ENCODE measurements around the gene ZC3H12A.
"Not testable (repeated sequence)": the region's sequence is repeated elsewhere in the genome, so short reads cannot be mapped to it uniquely, and the experiment has no call there.

ZC3H12A gene

DNA sequence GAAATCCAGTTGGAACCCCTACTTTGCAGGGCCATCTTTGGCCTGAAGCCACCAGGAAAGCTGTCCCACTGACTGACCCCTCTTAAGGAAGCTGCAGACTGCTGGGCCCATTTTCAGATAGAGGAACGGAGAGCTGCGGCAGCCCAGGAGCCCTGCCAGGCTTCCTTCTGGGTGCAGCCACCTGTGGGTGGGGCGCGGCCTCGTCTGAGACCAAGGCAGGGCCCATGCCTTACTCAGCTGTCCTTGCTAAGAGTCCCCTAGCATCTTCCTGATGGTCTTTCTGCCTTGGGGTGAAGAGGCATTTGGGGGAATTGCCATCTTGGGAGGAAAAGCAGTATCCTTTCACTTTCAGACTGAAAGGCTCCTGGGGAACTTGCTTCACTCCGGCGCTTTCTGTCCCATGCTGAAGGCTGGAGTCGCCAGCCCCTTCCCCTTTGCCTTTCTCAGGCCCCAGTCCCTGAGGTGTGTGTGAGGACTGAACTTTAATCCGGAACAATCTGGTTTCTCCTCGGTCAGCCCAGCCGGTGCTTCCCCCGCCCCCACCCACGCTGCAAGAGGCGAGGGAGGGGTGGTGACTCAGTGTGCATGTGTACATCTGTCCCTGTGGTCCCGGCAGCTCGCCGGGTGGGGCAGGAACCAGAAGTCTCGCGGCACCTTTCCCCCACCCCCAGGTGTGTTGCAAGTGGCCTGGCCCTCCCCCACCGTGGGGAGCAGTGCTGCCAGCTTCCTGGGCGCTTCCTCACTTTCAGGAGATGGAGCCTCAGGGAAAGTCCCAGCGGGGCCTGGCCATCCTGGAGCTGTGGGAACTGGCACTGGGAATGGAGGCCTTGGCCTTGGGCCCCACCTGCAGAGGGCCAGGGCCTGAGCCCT, 5.1 kb downstream of the ZC3H12A start:
- peak; percentile 94 for DNase-seq

DNA sequence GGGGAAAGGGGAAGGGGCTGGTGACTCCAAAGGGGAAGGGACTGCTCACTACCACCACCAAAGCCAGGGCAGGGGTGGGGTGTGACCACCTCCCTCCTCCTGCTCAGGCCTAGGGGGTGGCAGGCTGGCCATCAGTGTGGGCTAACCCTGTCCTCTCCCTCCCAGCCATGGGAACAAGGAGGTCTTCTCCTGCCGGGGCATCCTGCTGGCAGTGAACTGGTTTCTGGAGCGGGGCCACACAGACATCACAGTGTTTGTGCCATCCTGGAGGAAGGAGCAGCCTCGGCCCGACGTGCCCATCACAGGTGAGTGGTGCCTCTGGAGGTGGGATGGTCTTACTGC, 5.7 kb downstream of the ZC3H12A start:
- no peak for DNase-seq

DNA sequence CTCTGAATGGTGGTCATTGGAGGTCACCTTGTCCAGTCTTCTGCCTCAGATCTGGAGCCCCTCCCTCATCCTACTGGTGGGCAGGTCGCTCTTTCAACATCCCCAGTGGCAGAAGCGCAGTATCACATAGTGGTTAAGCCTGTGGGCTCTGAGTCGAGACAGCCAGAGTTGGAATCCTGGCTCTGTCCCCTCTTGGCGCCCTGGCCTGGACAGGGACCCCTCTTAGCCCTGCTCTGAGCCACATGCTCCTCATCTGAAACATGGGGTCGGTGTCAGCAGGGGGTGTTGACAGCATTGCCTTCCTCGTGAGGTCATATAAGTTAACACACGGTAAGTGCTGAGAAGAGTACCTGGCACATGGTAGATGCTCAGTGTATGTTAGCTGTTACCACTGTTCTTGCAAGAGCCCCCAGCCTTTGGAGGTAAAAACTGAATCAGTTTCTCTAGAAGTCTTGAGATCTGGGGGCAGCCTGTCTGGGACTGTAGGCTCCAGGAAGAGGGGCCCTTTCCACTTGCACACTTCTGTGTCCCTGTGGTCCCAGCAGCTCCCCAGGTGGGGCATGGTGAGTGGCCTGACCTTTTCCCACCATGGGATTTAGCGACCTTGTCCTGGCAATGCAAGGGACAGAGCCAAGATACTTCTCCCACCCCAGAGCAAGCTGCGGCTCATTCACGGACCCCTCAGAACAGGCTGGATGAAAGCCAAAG, 6.4 kb downstream of the ZC3H12A start:
- DNase-seq: no peak

DNA sequence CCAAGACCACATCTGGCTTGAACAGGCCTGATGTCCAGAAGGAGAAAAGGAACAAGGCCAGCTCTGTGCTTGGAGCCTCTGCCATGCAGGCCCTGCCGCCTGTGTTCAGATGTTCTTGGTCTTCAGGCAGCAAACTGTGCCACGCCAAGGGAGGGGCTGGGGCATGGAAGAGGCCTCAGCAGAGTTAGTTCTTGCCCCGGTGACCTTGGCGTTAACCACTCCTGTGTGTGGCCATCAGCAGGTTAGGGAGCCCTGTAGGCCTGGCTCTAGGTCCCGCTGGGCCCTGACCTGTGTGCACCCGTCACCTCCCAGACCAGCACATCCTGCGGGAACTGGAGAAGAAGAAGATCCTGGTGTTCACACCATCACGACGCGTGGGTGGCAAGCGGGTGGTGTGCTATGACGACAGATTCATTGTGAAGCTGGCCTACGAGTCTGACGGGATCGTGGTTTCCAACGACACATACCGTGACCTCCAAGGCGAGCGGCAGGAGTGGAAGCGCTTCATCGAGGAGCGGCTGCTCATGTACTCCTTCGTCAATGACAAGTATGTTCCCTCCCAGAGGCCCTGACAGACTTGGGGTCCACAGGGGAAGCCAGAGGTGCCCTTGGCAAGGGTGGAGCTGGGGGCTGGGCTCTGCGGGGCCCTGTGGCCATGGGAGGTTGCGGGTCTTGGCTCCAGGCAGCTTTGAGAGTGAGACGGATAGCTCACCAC, 7.1 kb downstream of the ZC3H12A start:
- DNase-seq: peak; percentile 66

DNA sequence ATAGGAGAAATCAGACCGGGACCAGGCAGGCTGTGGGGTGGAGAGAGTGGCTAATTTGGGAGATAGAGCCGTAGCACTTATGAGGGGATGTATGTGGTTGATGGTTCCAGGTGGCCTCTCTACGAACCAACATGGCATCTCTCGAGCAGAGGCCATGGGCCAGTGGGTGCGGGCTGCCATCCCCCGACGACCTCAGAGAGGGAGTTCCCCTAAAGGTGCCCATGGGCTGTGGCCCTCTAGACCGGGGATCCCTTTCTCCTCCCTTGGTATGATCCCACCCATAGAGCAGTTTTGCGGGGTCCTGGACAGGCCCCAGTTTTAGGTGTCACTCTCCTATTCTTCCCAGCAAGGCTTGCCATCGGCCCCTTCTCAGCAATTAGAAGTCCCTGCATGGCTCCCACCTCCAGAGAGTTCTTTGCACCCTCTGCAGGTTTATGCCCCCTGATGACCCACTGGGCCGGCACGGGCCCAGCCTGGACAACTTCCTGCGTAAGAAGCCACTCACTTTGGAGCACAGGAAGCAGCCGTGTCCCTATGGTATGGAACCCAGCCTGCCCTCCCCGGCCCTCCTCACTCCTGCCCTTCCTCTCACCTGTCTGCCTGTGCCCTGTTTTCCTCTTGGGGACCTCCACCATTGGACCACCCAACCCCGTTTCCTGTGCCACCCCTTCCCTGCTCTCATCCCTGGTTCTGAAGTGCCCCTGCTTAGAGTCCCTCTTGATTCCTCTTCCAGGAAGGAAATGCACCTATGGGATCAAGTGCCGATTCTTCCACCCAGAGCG, 7.8 kb downstream of the ZC3H12A start:
- no peak for DNase-seq

DNA sequence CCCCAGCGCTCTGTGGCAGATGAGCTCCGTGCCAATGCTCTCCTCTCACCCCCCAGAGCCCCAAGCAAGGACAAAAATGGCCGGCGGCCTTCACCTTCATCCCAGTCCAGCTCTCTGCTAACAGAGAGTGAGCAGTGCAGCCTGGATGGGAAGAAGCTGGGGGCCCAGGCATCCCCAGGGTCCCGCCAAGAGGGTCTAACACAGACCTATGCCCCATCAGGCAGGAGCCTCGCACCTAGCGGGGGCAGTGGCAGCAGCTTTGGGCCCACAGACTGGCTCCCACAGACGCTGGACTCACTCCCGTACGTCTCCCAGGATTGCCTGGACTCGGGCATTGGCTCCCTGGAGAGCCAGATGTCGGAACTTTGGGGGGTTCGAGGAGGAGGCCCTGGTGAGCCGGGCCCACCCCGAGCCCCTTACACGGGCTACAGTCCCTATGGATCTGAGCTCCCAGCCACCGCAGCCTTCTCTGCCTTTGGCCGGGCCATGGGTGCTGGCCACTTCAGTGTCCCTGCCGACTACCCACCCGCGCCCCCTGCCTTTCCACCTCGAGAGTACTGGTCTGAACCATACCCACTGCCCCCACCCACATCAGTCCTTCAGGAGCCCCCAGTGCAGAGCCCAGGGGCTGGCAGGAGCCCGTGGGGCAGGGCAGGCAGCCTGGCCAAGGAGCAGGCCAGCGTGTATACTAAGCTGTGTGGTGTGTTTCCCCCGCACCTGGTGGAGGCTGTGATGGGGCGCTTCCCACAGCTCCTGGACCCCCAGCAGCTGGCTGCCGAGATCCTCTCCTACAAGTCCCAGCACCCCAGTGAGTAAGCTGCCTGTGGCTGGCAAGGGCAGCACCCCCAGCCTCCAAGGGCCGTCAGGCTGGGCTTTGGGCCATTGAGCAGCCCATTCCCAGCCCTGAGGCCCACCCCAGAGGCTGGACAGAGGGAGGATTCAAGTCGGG, 8.7 kb downstream of the ZC3H12A start:
- no peak for DNase-seq

DNA sequence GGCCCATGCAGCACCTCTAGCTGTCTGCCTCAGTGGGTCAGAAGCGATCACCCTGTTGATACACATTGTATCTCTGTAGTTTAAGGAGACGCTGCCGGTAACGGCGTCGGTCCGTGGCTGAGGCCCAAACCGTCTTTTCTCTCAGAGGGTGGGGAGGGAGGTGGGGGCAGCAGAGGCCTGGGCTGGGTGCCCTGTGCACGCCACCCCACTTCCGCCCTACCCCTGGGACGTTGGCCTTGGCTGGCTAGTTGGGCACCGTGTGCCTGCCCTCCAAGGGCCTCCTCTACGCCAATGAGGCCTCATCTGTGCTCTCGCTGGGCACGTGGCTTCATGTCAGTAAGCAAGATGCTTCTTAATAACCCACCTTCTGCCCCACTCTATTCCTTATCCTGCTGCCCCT, 9.4 kb downstream of the ZC3H12A start:
- DNase-seq: no peak

DNA sequence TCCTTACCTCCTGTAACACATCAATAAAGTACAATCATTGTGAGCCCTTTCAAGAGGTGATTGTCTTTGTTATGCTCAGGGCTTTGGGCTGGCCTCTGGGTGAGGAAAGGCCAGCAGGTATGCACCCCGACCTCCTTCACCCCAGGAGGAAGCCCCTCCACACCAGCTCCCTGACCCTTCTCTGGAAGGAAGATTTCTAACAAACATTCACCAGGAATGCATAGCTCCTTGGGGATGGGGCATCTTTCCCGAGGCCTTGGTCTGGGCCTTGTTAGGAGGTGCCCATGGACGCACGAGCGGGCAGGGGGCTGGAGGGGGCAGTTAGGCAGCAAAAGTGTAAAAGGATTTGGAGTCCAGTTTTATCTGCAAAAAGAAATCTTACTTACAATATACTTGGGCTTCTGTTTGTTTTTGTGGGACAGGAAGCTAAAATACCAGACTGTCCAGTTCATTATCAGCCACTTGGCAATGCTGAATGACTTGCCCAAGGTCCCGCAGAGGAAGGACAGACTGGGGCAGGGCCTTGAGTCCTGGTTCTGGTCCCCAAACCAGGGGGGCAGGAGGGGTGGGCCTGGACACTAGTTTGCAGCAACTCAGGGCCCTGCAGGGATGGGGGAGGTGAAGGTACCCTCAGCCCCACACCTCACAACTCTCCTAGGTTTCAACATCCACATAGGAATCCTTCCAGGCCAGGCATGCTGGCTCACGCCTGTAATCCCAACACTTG, 10.1 kb downstream of the ZC3H12A start:
- peak; percentile 59 for DNase-seq

DNA sequence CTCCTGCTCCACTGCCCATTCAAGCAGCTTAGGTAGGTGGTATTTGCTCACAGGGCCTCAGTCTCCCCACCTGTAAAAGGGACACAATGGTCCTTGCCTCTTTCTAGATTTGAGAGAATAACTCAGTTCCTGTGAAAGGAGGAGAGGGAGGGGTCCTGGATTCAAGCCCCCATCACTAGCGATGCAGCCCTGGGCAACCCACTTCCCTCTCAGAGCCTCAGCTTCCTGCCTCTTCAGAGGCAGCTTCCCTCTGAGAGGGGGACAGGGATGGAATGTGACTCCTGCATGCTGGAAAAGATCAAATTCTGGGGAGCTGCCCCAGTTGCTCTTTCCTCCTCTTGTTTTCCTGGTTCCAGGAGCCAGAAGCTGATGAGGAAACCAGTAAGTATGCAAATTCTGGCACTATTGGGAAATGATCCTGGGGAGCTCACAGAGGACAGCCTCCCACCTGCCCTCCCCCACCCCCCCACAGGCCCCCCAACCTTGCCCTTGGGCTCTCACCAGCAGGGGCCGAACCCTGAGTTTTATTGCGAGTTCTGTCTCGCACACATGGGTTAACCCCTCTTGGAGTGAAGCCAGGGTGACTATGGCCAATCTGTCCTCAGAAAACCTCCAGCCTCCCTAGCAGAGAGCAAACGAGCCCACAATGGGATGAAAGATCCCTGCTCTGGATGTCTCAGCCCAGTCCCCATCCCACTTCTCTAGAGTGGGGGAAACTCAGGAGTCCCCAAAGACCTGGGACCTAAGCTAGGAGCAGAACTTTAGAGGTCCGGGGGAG, 11.7 kb downstream of the ZC3H12A start:
- no peak for DNase-seq

DNA sequence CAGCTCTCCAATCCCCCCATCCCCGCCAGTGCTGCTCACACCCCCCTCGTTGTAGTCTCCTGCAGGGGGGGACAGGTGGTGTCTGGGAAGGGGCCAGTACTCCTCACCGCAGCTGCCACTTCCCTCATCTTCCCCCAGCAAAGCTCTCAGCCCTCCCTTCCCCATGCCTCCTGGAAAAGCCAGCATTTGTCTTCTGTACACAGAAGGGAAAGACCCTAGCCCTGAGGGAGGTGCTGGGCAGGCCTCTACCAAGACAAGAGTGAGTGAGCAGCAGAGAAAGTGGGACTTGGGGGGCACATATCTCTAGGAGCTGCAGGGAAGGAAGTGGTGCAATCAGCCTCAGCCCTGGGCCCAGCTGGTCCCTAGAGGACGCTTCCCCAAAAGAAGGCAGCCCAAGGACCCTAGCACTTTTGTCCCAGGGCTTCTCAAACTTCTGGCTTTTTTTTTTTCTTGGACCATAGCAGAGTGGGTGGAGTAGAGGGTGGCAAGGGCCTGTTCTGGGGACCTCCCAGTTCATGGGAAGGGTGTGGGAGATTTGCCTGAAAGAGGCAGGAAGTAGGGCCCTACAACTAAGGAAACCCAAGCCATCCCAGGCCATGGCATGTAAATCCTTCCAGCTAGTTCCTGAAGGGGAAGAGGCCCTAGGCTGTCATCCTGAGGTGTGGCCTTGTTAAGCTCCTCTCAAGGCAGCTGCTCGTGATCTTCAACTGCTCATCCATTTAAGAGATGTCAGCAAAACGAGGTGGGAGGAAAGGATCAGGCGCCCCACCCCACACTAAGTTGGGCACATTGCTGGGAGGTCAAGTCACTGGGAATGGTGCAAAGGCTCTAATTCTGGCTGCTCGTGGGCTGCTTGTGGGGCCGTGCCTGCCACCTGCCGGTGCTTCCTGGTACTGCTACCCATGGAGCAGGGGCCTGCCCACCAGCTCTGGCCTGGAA, 12.6 kb downstream of the ZC3H12A start:
- peak; percentile 96 for DNase-seq

DNA sequence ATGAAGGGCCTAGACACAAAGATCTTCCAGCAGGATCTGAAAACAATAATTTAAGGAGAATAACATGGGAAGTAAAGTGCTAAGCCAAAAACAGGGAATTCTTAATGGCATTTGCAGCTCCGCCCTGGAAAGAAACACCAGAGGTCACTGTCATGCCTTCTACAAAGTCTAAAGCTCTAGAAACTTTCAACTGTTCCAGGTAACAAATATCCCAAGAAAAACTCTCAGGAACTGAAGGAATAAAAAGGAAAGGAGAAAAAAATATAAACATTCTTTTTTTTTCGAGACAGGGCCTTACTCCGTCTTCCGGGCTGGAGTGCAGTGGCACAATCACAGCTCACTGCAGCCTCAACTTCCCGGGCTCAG, 13.2 kb downstream of the ZC3H12A start:
- no peak for DNase-seq

DNA sequence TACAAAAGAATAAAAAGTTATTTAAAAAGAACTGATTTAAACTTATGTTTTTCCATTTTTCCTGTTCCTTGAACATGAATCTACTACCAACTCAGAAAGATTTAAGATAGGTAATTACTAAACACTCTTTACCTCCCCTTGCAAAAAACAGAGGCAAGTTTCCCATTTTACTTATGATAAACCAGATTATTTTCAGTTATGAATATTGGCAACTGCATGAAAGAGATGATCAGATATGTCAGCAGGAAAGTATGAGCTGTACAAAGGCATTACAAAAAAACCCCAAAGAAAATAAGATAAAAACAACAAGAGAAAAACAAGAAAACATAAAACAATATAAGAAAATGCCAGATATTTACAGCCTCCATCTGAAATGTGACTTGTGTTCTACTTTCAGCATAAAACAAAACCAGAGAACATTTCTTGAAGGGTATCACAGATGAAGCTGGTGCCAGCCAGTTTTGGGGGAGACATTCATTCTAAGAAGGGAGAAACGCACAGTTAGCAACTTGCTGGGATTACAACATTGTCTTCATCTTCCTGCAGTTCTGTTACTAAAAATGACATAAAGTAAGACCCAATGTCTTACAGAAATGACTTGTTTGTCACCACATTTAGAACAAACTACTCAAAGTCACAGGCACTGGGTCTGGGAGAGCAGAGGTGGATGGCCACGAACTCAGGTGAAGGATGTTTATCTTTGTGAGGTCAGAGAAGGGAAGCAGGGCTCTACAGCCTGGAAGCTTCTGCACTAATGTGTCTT, 19.1 kb downstream of the ZC3H12A start:
- DNase-seq: no peak

DNA sequence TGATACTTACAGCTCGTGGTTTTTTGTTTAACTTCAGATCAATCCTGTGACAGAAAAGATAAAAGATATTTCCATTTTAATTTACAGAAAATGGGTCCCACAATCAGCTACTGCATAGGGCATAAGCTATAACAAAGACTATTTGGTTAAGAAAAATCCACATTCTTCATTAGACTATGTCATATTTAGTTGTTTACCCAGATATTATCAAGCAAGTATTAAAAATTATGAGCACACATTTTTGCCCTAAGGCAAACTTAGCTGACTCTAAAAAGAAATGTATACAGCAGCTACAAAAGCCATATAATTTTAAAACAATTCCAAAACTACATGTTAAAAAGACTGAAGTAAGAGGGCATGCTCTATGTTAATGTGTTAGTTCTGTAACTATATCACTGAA, 21.5 kb downstream of the ZC3H12A start:
- DNase-seq: no peak

DNA sequence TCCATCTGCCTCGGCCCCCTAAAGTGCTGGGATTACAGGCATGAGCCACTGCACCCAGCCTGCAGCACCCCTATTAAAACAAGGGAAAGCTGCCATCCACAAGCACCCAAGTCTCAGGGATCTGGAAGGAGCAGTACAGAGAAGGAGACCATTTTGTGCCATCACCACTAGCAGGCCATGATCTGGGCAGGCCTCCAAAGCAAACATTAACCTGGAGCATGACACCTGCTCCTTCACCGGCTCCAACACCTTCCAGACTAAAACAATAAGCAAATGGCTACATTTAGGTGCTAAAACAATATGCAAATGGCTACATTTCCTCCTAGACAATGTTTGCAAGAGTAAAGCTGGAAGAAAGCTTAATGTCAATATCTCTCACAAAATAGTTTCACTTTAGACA, 23.5 kb downstream of the ZC3H12A start:
- DNase-seq: no peak

DNA sequence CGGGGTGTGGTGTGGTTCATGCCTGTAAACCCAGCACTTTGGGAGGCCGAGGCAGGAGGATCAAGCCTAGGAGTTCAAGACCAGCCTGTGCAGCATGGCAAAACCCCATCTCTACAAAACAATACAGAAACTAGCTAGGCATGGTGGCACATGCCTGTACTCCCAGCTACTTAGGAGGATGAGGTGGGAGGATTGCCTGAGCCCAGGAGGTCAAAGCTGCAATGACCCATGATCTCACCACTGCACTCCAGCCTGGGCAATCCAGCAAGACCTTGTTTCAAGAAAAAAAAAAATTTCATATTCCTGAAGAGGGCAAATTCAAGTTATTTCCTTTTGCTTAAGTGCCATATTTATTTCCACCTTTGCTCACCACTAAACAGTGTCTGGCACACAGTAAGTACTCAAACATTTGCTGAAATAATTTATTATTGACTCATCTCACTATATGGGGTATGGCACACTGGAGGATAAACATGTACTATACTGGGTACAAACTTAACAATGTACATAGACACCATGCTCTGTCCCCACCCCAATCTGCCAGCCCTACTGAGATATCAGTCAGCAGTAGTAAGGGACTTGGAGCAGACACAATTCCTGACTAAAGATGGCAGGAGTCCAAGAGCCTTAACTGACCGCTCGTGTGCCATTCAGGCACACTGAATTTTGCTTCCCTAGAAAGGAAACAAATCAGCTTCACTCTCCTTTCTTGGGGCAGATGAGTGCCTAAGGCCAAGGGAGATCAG, 24.7 kb downstream of the ZC3H12A start:
- no peak for DNase-seq

DNA sequence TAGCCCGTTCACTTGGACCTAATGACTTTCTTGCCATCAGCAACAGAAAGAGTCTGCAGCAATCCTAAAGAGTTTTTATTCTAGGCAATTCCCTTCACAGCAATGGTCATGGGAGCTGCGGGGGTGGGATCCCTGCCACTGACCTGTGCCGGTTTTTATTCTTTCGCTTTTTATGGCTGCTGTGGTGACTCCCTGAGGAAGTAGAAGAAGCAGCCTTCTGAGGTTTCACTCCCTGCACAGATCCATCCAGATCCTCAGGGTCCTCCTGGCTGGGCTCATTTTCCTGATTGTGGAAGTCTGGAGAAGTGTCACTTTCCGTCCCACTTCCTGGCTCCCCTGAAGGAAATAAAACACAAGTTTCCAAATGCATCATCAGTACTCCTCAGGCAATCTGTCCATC, 27.3 kb downstream of the ZC3H12A start:
- no peak for DNase-seq

DNA sequence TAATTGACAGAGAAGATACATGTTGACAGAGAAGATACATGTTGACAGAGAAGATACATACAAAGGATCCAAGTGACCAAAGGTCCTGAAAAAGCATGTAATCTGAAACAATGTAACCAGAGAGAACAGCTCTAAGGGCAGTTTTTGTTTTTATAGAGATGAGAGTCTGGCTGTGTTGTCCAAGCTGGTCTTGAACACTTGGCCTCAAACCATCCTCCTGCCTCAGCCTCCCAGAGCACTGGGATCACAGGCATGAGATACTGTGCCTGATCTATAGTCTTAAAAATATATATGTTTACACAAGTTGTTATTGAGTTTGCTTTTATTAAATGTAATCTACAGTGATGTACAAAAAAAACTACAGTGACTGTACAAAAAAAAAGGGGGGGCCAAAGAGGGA, 27.7 kb downstream of the ZC3H12A start:
- DNase-seq: no peak

DNA sequence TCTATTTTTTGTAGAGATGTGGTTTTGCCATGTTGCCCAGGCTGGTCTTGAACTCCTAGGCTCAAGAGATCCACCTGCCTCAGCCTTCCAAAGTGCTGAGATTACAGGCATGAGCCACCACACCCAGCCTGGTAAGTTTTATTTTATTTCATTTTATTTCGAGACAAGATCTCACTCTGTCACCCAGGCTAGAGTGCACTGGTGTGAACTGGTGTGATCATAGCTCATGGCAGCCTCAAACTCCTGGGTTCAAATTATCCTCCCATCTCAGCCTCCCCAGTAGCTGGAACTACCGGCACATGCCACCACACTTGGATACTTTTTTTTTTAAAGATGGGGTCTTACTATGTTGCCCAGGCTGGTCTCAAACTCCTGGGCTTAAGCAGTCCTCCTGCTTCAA, 28.4 kb downstream of the ZC3H12A start:
- not testable (repeated sequence) for DNase-seq

All from activated CD8-positive, alpha-beta memory T cell treated with anti-CD3 and anti-CD28 coated beads for 24 hours (primary cell).